ENCODE data around the gene USP30.
A peak's percentile ranks its signal among the peaks of the same experiment; 100 is the strongest.

USP30 gene

GRCh38 chr12:109085590-109085989, 33.2 kb downstream of the USP30 start:
- Histone ChIP-seq H3K4me3 (ENCODE audit: low read depth in 1 of 2, low read length in 1 of 2) (no peak overlapping the region), H3K9me3 (no peaks in the 10 kb centered on the region), H3K27me3 (no peaks in the 10 kb centered on the region), H3K4me1 (ENCODE audit: control insufficient read depth in 1 of 2, insufficient read depth in 1 of 2, low read depth in 1 of 2, low read length in 1 of 2) (no peaks in the 10 kb centered on the region), H3K27ac (no peak overlapping the region), H3K36me3 (peaks cover 80% of the 10 kb centered on the region)
- no peak for TF ChIP-seq CTCF (IDR thresholded peaks at IDR 0.05)

- Histone ChIP-seq H3K27ac (no peak overlapping the region), H3K4me3 (ENCODE audit: low read depth in 1 of 2, low read length in 1 of 2) (no peak overlapping the region), H3K36me3 (peaks cover 66% of the 10 kb centered on the region), H3K9me3 (no peaks in the 10 kb centered on the region), H3K4me1 (ENCODE audit: control insufficient read depth in 1 of 2, insufficient read depth in 1 of 2, low read depth in 1 of 2, low read length in 1 of 2) (no peaks in the 10 kb centered on the region), H3K27me3 (no peaks in the 10 kb centered on the region)
- no peak for TF ChIP-seq CTCF (IDR thresholded peaks at IDR 0.05)
These were observed 34.9 kb downstream of the USP30 start for GRCh38 chr12:109087250-109087649.

- Histone ChIP-seq H3K4me1 (ENCODE audit: control insufficient read depth in 1 of 2, insufficient read depth in 1 of 2, low read depth in 1 of 2, low read length in 1 of 2) (peaks cover 7 to 11% of the 10 kb centered on the region in 2 experiments), H3K4me3 (ENCODE audit: low read depth in 1 of 2, low read length in 1 of 2) (no peak overlapping the region), H3K36me3 (peaks cover 51% of the 10 kb centered on the region), H3K27me3 (no peaks in the 10 kb centered on the region), H3K27ac (no peak overlapping the region), H3K9me3 (no peaks in the 10 kb centered on the region)
- TF ChIP-seq CTCF (IDR thresholded peaks at IDR 0.05), result no peak
These were observed 36.4 kb downstream of the USP30 start for GRCh38 chr12:109088818-109089217.

- Histone ChIP-seq H3K36me3 (peaks cover 42% of the 10 kb centered on the region), H3K27me3 (no peaks in the 10 kb centered on the region), H3K4me3 (ENCODE audit: low read depth in 1 of 2, low read length in 1 of 2) (no peak overlapping the region), H3K4me1 (ENCODE audit: control insufficient read depth in 1 of 2, insufficient read depth in 1 of 2, low read depth in 1 of 2, low read length in 1 of 2) (peaks cover 7 to 11% of the 10 kb centered on the region in 2 experiments), H3K9me3 (no peaks in the 10 kb centered on the region), H3K27ac (no peak overlapping the region)
- no peak for TF ChIP-seq CTCF (IDR thresholded peaks at IDR 0.05)
These were observed 37.3 kb downstream of the USP30 start for GRCh38 chr12:109089683-109090082.

GRCh38 chr12:109092497-109093021, 40.2 kb downstream of the USP30 start:
- H3K9me3 ChIP-seq, result no peaks in the 10 kb centered on the region
- H3K27ac ChIP-seq, result peak overlapping the region; percentile 55
- no peaks in the 10 kb centered on the region for H3K27me3 ChIP-seq
- peaks cover 11 to 16% of the 10 kb centered on the region in 2 experiments for H3K4me1 ChIP-seq (ENCODE audit: control insufficient read depth in 1 of 2, insufficient read depth in 1 of 2, low read depth in 1 of 2, low read length in 1 of 2)
- no peak for TF ChIP-seq CTCF (IDR thresholded peaks at IDR 0.05)
- H3K36me3 ChIP-seq, result peaks cover 14% of the 10 kb centered on the region
- peak overlapping the region; percentile 53 to 70 for H3K4me3 ChIP-seq (ENCODE audit: low read depth in 1 of 2, low read length in 1 of 2)

Data from neutrophil (primary cell).